ENCODE results near the gene ALDH18A1. TPM values are rescaled to one million over a fixed set of nuclear protein-coding genes. Genes with fewer than 3 reads are reported as not detected.

ALDH18A1 gene
- total RNA-seq, 2 donors from 2014 or later, result 22.8 to 29.5 TPM

DNA sequence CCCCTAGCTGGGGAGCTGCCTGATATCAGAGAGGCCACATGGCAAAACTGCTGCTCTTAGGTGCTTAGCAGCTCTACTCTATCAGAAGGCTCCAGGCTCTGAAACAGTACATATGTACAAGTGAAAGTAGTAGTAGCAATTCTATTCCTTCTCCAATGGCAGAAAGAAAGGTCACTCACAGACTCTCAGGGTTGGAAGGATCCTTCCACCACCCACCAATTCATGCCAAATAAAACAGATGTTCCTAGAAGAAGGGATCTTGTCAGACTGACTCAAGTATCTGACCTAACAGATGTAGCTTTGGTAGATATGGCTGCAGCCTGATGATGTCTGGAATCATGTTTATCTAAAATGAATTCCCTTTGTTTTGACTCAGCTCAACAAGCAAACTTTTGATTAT, 8.0 kb upstream of the ALDH18A1 start:
- Mint-ChIP-seq H3K36me3 (ENCODE audit: low read depth) (no peaks in the 10 kb centered on the region), H3K4me1 (peaks cover 2% of the 10 kb centered on the region), H3K4me3 (no peak overlapping the region), H3K27me3 (no peaks in the 10 kb centered on the region), H3K27ac (no peak overlapping the region)
- H3K9me3 ChIP-seq (ENCODE audit: control insufficient read depth, low read length, poor library complexity, severe bottlenecking), result no peaks in the 10 kb centered on the region
- ATAC-seq, result no peak
- no peak for DNase-seq

DNA sequence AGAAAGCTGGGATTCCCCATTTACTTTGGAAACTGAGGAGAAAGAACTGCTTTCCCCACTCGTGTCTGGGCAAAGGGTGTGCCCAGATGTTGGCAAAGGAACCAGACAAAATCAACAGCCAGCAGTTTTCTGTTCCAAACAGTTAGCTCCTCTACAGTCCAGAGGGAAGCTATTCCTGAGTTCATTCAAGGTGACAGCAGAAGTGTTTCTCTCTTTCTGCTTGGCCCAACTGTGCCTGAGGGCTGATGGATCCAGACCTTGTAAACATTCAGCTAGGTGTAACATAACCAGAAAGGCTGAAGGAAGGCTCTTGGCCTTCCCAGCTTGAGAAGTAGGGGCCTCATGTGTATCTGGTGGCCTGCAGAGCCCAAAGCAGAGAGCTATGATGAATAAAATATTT, 7.0 kb upstream of the ALDH18A1 start:
- H3K27me3 Mint-ChIP-seq, result no peaks in the 10 kb centered on the region
- DNase-seq (no peak), ATAC-seq (no peak)
- H3K27ac Mint-ChIP-seq, result no peak overlapping the region
- no peaks in the 10 kb centered on the region for H3K9me3 ChIP-seq (ENCODE audit: control insufficient read depth, low read length, poor library complexity, severe bottlenecking)
- no peak overlapping the region for H3K4me3 Mint-ChIP-seq
- peaks cover 1% of the 10 kb centered on the region for H3K4me1 Mint-ChIP-seq
- H3K36me3 Mint-ChIP-seq (ENCODE audit: low read depth), result no peaks in the 10 kb centered on the region

DNA sequence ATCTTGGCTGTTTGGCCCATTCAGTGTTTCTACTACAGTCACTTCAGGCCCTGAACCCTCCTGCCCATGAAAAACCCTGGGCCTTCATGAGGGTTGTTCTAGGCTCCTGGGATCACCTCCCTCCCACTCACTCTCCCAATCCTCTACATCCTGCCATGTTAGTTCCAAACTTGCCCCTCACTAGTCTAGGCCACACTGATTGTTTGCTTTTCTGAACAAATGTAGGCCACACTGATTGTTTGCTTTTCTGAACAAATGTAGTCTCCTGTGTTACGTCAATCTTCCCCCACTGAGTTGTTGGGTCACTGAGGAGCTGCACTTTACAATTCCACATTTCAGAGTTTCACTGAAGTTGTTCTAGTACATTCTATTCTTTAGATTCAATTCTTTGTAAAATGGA, 5.3 kb upstream of the ALDH18A1 start:
- Mint-ChIP-seq H3K27me3 (no peaks in the 10 kb centered on the region), H3K27ac (peak overlapping the region; percentile 88), H3K4me3 (no peak overlapping the region), H3K4me1 (peaks cover 1% of the 10 kb centered on the region), H3K36me3 (ENCODE audit: low read depth) (no peaks in the 10 kb centered on the region)
- no peaks in the 10 kb centered on the region for H3K9me3 ChIP-seq (ENCODE audit: control insufficient read depth, low read length, poor library complexity, severe bottlenecking)
- ATAC-seq, result no peak
- DNase-seq, result no peak

DNA sequence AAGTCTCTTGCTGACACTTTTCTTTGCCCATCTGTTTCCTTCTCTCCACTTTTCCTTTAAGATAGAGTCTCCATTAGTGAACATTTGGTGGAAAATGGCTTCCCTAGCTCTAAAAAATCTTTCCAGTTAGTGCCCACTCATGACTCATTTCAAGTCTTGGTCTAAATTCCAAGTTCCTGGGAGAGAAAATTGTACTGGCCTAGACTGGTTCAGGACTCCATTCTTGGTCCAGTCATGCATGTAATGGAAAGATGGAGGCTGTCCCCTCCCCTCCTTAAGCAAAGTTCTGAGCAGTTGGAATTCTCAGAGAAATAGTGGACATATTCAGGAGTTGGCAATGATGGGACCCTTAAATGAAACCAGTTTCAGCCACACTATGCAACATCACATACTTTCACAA, 3.8 kb upstream of the ALDH18A1 start:
- DNase-seq, result no peak
- no peaks in the 10 kb centered on the region for H3K9me3 ChIP-seq (ENCODE audit: control insufficient read depth, low read length, poor library complexity, severe bottlenecking)
- H3K27ac Mint-ChIP-seq, result no peak overlapping the region
- no peak for ATAC-seq
- H3K4me3 Mint-ChIP-seq, result no peak overlapping the region
- H3K36me3 Mint-ChIP-seq (ENCODE audit: low read depth), result peaks cover 2% of the 10 kb centered on the region
- peaks cover 13% of the 10 kb centered on the region for H3K4me1 Mint-ChIP-seq
- H3K27me3 Mint-ChIP-seq, result no peaks in the 10 kb centered on the region

DNA sequence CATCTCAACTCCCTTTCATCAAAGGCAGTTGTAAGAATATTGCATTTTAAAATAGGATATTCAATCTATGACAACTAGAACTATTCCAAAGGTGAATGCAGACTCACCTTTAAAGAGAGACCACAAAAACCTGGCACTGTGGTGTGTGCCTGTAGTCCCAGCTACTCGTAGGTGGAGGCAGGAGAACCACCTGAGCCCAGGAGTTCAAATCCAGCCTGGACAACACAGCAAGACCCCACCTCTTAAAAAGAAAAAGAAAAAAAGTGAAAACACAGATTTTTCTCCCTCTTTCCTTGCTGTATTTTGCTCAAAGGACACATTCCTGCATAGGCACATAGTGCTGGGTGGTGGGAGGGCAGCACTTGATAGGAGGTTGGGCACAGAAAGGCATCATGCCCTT, 739 bp upstream of the ALDH18A1 start:
- Mint-ChIP-seq H3K36me3 (ENCODE audit: low read depth) (peaks cover 2% of the 10 kb centered on the region), H3K27me3 (no peaks in the 10 kb centered on the region), H3K4me1 (peaks cover 14% of the 10 kb centered on the region), H3K27ac (no peak overlapping the region), H3K4me3 (peak overlapping the region; percentile 100)
- ATAC-seq (no peak), DNase-seq (no peak)
- H3K9me3 ChIP-seq (ENCODE audit: control insufficient read depth, low read length, poor library complexity, severe bottlenecking), result no peaks in the 10 kb centered on the region

DNA sequence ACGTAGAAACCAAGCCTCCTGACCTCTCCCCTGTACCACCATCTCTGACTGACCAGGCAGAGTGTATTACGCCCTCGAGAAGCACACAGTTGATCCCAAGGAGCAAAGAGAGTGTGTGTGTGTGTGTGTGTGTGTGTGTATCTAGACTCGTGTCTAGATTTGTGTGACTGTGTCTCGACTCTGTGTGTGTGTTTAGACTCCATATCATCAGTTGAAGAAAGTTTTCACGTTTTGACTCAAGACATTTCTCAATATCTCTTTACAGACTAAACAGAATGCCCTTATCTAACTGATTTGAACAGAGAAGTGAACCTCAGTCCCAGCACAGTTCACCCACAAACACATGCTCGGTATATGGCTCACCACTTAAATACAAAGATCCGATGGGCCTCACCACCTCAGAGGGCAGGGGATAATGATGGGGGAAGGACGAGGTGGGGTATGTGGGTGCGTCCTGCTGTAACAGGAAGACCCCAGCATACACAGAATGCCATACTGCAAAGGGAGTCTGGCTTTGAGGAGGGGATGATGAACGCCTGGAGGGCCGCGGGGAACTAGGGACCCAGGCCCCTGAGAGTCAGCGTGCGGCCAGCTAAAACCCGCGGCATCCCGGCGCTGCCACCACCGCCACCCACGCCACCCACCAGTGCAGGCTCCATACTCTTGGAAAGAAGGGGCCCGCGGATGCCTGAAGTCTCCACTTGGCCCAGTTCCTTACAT, 780 bp downstream of the ALDH18A1 start:
- H3K27me3 Mint-ChIP-seq, result no peaks in the 10 kb centered on the region
- peak overlapping the region; percentile 94 for H3K27ac Mint-ChIP-seq
- peaks cover 4% of the 10 kb centered on the region for H3K36me3 Mint-ChIP-seq (ENCODE audit: low read depth)
- ATAC-seq (peak; percentile 3), DNase-seq (peak in 1 of 3 donors; percentile 9)
- peak overlapping the region; percentile 100 for H3K4me3 Mint-ChIP-seq
- H3K4me1 Mint-ChIP-seq, result peaks cover 14% of the 10 kb centered on the region
- no peaks in the 10 kb centered on the region for H3K9me3 ChIP-seq (ENCODE audit: control insufficient read depth, low read length, poor library complexity, severe bottlenecking)

DNA sequence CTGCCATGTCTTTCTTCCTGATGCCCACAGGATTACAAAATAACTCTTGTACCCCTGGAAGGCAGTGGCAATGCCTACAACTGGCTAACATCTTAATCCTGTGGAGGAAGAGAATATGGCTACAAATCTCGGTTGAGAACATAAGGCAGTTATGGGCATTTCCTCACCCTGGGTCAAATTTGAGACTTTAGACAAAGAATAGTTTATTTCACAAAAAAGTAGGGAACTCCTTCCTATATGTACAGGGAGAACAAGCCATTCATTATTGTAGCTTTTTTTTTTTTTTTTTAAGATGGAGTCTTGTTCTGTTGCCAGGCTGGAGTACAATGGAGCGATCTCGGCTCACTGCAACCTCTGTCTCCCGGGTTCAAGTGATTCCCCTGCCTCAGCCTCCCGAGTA, 2.6 kb downstream of the ALDH18A1 start:
- H3K36me3 Mint-ChIP-seq (ENCODE audit: low read depth), result peaks cover 6% of the 10 kb centered on the region
- H3K27me3 Mint-ChIP-seq, result no peaks in the 10 kb centered on the region
- peaks cover 18% of the 10 kb centered on the region for H3K4me1 Mint-ChIP-seq
- H3K4me3 Mint-ChIP-seq, result no peak overlapping the region
- H3K27ac Mint-ChIP-seq, result no peak overlapping the region
- DNase-seq (no peak), ATAC-seq (no peak)
- no peaks in the 10 kb centered on the region for H3K9me3 ChIP-seq (ENCODE audit: control insufficient read depth, low read length, poor library complexity, severe bottlenecking)

DNA sequence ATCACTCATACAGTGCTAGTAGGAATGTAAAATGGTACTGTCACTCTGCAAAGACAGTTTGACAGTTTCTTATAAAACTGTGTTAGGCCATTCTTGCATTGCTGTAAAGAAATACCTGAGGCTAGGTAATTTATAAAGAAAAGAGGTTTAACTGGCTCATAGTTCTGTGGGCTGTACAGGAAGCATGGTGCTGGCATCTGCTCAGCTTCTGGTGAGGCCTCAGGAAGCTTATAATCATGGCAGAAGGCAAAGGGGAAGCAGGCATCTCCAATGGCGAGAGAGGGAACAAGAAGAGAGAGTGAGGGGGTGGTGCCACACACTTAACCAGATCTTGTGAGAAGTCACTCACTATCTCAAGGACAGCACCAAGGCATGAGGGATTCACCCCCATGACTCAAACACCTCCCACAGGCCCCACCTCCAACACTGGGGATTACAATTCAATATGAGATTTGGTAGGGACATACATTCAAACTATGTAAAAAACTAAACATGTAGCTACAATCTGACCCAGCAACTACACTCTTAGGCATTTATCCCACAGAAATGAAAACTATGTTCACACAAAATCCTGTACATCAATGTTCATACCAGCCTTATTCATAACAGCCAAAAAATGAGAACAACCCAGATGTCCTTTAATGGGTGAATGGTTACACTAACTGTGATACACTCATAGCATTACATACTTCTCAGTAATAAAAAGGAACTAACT, 5.0 kb downstream of the ALDH18A1 start:
- H3K4me3 Mint-ChIP-seq, result no peak overlapping the region
- peaks cover 13% of the 10 kb centered on the region for H3K36me3 Mint-ChIP-seq (ENCODE audit: low read depth)
- H3K27me3 Mint-ChIP-seq, result no peaks in the 10 kb centered on the region
- peaks cover 17% of the 10 kb centered on the region for H3K4me1 Mint-ChIP-seq
- ATAC-seq (no peak), DNase-seq (no peak)
- H3K9me3 ChIP-seq (ENCODE audit: control insufficient read depth, low read length, poor library complexity, severe bottlenecking), result no peaks in the 10 kb centered on the region
- no peak overlapping the region for H3K27ac Mint-ChIP-seq

DNA sequence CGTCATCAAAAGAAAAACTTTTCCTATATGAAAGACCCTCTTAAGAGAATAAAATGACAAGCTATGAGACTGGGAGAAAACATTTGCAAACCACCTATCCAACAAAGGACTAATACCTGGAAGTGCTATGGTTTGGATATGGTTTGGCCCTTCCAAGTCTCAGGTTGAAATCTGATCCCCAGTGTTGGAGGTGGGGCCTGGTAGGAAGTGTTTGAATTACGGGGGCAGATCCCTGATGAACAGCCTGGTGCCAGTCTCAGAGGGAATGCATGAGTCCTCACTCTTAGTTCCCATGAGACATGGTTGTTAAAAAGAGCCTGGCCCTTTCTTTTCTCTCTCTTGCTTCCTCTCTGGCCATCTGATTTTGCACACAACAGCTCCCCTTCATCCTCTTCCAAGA, 6.3 kb downstream of the ALDH18A1 start:
- Mint-ChIP-seq H3K4me3 (no peak overlapping the region), H3K36me3 (ENCODE audit: low read depth) (peaks cover 11% of the 10 kb centered on the region), H3K4me1 (peaks cover 12% of the 10 kb centered on the region), H3K27me3 (no peaks in the 10 kb centered on the region), H3K27ac (no peak overlapping the region)
- ATAC-seq (no peak), DNase-seq (no peak)
- H3K9me3 ChIP-seq (ENCODE audit: control insufficient read depth, low read length, poor library complexity, severe bottlenecking), result no peaks in the 10 kb centered on the region

DNA sequence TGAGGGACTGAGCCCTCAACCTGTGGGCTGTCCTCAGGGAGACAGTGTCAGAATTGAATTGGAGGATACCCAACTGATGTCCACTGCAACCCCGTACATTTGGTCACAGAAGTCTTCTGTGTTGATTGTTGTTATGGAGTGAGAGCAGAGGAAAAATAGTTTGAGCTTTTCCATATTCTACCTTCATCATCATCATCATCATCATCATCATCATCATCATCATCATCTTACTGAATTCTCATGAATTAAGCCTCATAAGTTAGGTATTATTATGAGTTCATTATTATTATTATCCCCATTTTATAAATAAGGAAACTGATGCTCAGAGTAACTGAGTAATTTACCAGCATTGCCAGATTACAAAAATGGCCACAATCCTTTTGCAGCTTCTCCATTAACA, 8.4 kb downstream of the ALDH18A1 start:
- DNase-seq (no peak), ATAC-seq (no peak)
- peaks cover 14% of the 10 kb centered on the region for H3K36me3 Mint-ChIP-seq (ENCODE audit: low read depth)
- H3K4me3 Mint-ChIP-seq, result no peak overlapping the region
- H3K4me1 Mint-ChIP-seq, result peaks cover 11% of the 10 kb centered on the region
- no peak overlapping the region for H3K27ac Mint-ChIP-seq
- H3K9me3 ChIP-seq (ENCODE audit: control insufficient read depth, low read length, poor library complexity, severe bottlenecking), result no peaks in the 10 kb centered on the region
- H3K27me3 Mint-ChIP-seq, result no peaks in the 10 kb centered on the region

DNA sequence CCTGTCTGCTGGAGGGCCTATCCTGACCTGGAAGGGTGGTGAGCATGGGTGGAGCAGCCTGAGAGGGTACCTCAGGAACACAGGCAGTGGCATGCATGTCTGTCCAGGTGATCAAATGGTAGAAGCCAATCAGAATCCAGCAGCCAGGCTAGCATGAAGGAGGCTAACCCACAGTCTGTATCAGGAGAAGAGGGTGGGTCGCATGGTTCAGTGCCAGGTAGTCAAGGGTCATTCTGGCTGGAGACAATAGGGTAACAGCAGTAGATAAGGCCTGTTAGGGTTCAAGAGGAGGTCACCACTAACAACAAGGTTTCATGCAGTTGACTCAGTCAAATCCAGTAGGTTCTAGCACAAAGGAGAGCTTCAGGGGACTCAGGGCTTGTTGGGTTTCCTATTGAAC, 10.4 kb downstream of the ALDH18A1 start:
- no peak overlapping the region for H3K27ac Mint-ChIP-seq
- ATAC-seq, result no peak
- peaks cover 12% of the 10 kb centered on the region for H3K36me3 Mint-ChIP-seq (ENCODE audit: low read depth)
- H3K4me3 Mint-ChIP-seq, result no peak overlapping the region
- no peaks in the 10 kb centered on the region for H3K9me3 ChIP-seq (ENCODE audit: control insufficient read depth, low read length, poor library complexity, severe bottlenecking)
- no peaks in the 10 kb centered on the region for H3K27me3 Mint-ChIP-seq
- DNase-seq, result no peak
- peaks cover 11% of the 10 kb centered on the region for H3K4me1 Mint-ChIP-seq

DNA sequence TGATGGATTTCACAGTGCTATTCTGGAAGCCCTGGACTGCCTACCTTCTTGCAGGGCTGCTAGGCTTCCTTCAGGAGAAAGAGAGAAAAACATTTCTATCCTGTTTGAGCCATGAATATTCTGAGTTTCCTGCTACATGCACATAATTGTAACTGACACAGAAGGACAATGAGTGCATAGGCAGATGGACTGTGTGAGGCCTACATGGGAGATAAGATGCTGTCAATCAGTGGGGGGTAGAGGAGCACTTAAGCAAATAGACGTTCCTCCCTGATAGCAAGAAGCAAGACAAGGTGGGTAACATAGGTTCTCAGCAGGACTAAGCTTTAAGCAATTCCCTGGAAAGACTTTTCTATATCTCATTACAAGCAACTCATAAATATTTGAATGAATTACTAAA, 11.6 kb downstream of the ALDH18A1 start:
- peaks cover 14% of the 10 kb centered on the region for H3K36me3 Mint-ChIP-seq (ENCODE audit: low read depth)
- H3K27me3 Mint-ChIP-seq, result no peaks in the 10 kb centered on the region
- peaks cover 9% of the 10 kb centered on the region for H3K4me1 Mint-ChIP-seq
- DNase-seq, result no peak
- ATAC-seq, result no peak
- no peak overlapping the region for H3K27ac Mint-ChIP-seq
- H3K4me3 Mint-ChIP-seq, result no peak overlapping the region
- no peaks in the 10 kb centered on the region for H3K9me3 ChIP-seq (ENCODE audit: control insufficient read depth, low read length, poor library complexity, severe bottlenecking)

DNA sequence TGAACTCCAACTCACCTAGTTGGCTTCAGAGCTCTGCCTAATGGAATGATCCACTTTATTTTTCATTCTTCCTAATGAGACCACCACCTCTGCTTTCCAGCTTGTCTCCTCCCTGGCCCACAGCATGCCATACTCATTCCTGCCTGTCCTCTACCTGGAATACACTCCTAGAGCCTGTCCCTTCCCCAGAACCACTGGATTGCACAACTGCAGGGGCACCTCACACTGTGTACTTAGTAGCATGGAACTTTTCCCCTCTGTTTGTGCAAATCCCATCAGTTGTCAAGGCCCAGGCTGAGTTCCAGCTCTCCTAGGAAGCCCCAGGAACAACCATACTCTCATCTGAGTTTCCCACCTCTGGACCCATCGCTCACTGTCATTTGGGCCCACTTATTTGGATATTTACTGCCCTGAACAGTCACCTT, 15.6 kb downstream of the ALDH18A1 start:
- Mint-ChIP-seq H3K4me1 (peaks cover 6% of the 10 kb centered on the region), H3K27ac (no peak overlapping the region), H3K36me3 (ENCODE audit: low read depth) (peaks cover 12% of the 10 kb centered on the region), H3K27me3 (no peaks in the 10 kb centered on the region), H3K4me3 (no peak overlapping the region)
- ATAC-seq (no peak), DNase-seq (no peak)
- H3K9me3 ChIP-seq (ENCODE audit: control insufficient read depth, low read length, poor library complexity, severe bottlenecking), result no peaks in the 10 kb centered on the region

DNA sequence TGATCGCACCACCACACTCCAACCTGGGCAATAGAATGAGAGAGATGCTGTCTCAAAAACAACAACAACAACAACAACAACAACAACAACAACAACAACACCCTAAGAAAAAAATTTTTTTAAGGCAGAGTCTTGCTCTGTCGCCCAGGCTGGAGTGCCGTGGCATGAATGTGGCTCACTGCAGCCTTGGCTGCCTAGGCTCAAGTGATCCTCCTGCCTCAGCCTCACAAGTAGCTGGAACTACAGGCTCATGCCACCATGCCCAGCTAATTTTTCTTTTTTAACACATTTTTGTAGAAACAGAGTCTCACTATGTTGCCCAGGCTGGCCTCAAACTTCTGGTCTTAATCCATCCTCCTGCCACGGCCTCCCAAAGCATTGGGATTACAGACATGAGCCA, 18.6 kb downstream of the ALDH18A1 start:
- no peaks in the 10 kb centered on the region for H3K9me3 ChIP-seq (ENCODE audit: control insufficient read depth, low read length, poor library complexity, severe bottlenecking)
- Mint-ChIP-seq H3K4me3 (no peak overlapping the region), H3K27ac (no peak overlapping the region), H3K27me3 (no peaks in the 10 kb centered on the region), H3K36me3 (ENCODE audit: low read depth) (peaks cover 22% of the 10 kb centered on the region), H3K4me1 (peaks cover 2% of the 10 kb centered on the region)
- DNase-seq (no peak), ATAC-seq (no peak)
